Loucy (cell line): ENCODE results near the gene MYO1A.

ENCODE experiments used
- H2AFZ ChIP-seq: fragments of 200-600 bp; sonication (generic); 2 replicates; pipeline ENCODE4 v1.6.0; 2016; ENCODE audit warnings: antibody characterized with exemption, mild to moderate bottlenecking, low read length, moderate library complexity
- H3F3A ChIP-seq: fragments of 200-600 bp; 2 replicates; pipeline ENCODE4 v1.6.0; 2016; ENCODE audit warnings: antibody characterized with exemption, low read depth, mild to moderate bottlenecking
- H3K27me3 ChIP-seq: fragments of 200-600 bp; sonication (generic); 2 replicates; pipeline ENCODE4 v1.6.1; 2014; ENCODE audit warnings: low read length, mild to moderate bottlenecking; ENCODE audit not compliant: insufficient read depth, poor library complexity, severe bottlenecking
- H3K36me3 ChIP-seq: fragments of 200-600 bp; sonication (generic); 2 replicates; pipeline ENCODE4 v1.6.1; 2016; ENCODE audit warnings: low read length; ENCODE audit not compliant: insufficient read depth
- H3K4me1 ChIP-seq: fragments of 200-600 bp; sonication (generic); 2 replicates; pipeline ENCODE4 v1.5.1; 2014; ENCODE audit warnings: low read length, mild to moderate bottlenecking; ENCODE audit not compliant: insufficient read depth, poor library complexity, severe bottlenecking
- H3K4me2 ChIP-seq: fragments of 200-600 bp; sonication (generic); 2 replicates; pipeline ENCODE4 v1.6.0; 2014; ENCODE audit warnings: antibody characterized with exemption, low read length, low read depth, mild to moderate bottlenecking; ENCODE audit not compliant: poor library complexity, severe bottlenecking
- H3K4me3 ChIP-seq: fragments of 200-600 bp; sonication (generic); 2 replicates; pipeline ENCODE4 v1.5.1; 2014; ENCODE audit warnings: low read length, mild to moderate bottlenecking, mixed read lengths; ENCODE audit not compliant: poor library complexity, severe bottlenecking
- H3K79me2 ChIP-seq: fragments of 200-600 bp; sonication (generic); 2 replicates; pipeline ENCODE4 v1.6.1; 2014; ENCODE audit warnings: low read length; ENCODE audit not compliant: insufficient read depth
- H3K9ac ChIP-seq: fragments of 200-600 bp; sonication (generic); 2 replicates; pipeline ENCODE4 v1.6.0; 2014; ENCODE audit warnings: mild to moderate bottlenecking, low read depth, low read length, moderate library complexity; ENCODE audit not compliant: poor library complexity, severe bottlenecking
- H3K9me2 ChIP-seq: fragments of 200-600 bp; sonication (generic); replicated peaks from 2 replicates; pipeline ENCODE4 v1.6.1; 2016; ENCODE audit warnings: low read depth, low read length, mixed read lengths
- H3K9me3 ChIP-seq: fragments of 200-600 bp; sonication (generic); 2 replicates; pipeline ENCODE4 v1.6.1; 2014; ENCODE audit warnings: mild to moderate bottlenecking, antibody characterized with exemption, low read length, low read depth; ENCODE audit not compliant: insufficient read depth
- H4K20me1 ChIP-seq: fragments of 200-600 bp; sonication (generic); 2 replicates; pipeline ENCODE4 v1.6.0; 2014; ENCODE audit warnings: antibody characterized with exemption, low read length, mild to moderate bottlenecking; ENCODE audit not compliant: insufficient read depth, poor library complexity, severe bottlenecking
- EZH2phosphoT487 ChIP-seq: fragments of 200-600 bp; IDR thresholded peaks from 2 replicates; pipeline ENCODE4 v1.6.1; 2018; ENCODE audit warnings: antibody characterized with exemption, mild to moderate bottlenecking, moderate library complexity, borderline replicate concordance
- TF ChIP-seq, protein P1 (sequence below): fragments of 200-600 bp; sonication (generic); conservative IDR thresholded peaks from 2 replicates; pipeline ENCODE4 v1.5.1; 2014; ENCODE audit warnings: mild to moderate bottlenecking, antibody characterized with exemption, low read length

The MYO1A gene

GRCh38 chr12:57046947-57047890 is 2.7 kb downstream of the MYO1A start:
- Histone ChIP-seq H4K20me1 (no peaks in the 10 kb centered on the region), H3K9me3 (no peaks in the 10 kb centered on the region), H3K79me2 (no peaks in the 10 kb centered on the region), H3K36me3 (no peaks in the 10 kb centered on the region), H3K4me1 (peaks cover 25% of the 10 kb centered on the region), H3F3A (no peaks in the 10 kb centered on the region), H3K9ac (no peak overlapping the region), H3K4me3 (no peak overlapping the region), H2AFZ (no peak overlapping the region), H3K9me2 (no peaks in the 10 kb centered on the region), H3K4me2 (peak overlapping the region; percentile 51), H3K27me3 (no peaks in the 10 kb centered on the region)
- TF ChIP-seq, protein P1, sequence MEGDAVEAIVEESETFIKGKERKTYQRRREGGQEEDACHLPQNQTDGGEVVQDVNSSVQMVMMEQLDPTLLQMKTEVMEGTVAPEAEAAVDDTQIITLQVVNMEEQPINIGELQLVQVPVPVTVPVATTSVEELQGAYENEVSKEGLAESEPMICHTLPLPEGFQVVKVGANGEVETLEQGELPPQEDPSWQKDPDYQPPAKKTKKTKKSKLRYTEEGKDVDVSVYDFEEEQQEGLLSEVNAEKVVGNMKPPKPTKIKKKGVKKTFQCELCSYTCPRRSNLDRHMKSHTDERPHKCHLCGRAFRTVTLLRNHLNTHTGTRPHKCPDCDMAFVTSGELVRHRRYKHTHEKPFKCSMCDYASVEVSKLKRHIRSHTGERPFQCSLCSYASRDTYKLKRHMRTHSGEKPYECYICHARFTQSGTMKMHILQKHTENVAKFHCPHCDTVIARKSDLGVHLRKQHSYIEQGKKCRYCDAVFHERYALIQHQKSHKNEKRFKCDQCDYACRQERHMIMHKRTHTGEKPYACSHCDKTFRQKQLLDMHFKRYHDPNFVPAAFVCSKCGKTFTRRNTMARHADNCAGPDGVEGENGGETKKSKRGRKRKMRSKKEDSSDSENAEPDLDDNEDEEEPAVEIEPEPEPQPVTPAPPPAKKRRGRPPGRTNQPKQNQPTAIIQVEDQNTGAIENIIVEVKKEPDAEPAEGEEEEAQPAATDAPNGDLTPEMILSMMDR: no peak
- no peak for TF ChIP-seq EZH2phosphoT487

- no peak overlapping the region for H2AFZ ChIP-seq
- no peak overlapping the region for H3K4me3 ChIP-seq
- no peaks in the 10 kb centered on the region for H3K79me2 ChIP-seq
- no peak overlapping the region for H3K9ac ChIP-seq
- H3K36me3 ChIP-seq: no peaks in the 10 kb centered on the region
- no peaks in the 10 kb centered on the region for H3F3A ChIP-seq
- no peaks in the 10 kb centered on the region for H4K20me1 ChIP-seq
- H3K4me2 ChIP-seq: no peak overlapping the region
- H3K9me3 ChIP-seq: no peaks in the 10 kb centered on the region
- no peaks in the 10 kb centered on the region for H3K27me3 ChIP-seq
- peaks cover 25% of the 10 kb centered on the region for H3K4me1 ChIP-seq
- no peak for TF ChIP-seq EZH2phosphoT487
- TF ChIP-seq, protein P1: no peak
- H3K9me2 ChIP-seq: no peaks in the 10 kb centered on the region
Observed at GRCh38 chr12:57046086-57046791, 3.7 kb downstream of the MYO1A start.

GRCh38 chr12:57044889-57045288 is 5.0 kb downstream of the MYO1A start:
- Histone ChIP-seq H3K4me1 (peaks cover 25% of the 10 kb centered on the region), H3K36me3 (no peaks in the 10 kb centered on the region), H3K79me2 (no peaks in the 10 kb centered on the region), H3K27me3 (no peaks in the 10 kb centered on the region), H3K4me2 (no peak overlapping the region), H4K20me1 (no peaks in the 10 kb centered on the region), H3K9me2 (no peaks in the 10 kb centered on the region), H2AFZ (no peak overlapping the region), H3K4me3 (no peak overlapping the region), H3F3A (no peaks in the 10 kb centered on the region), H3K9ac (no peak overlapping the region), H3K9me3 (no peaks in the 10 kb centered on the region)
- TF ChIP-seq EZH2phosphoT487: no peak
- TF ChIP-seq, protein P1: no peak
